NCI-H2171 (cell line): Measurements from ENCODE around the gene CLDN20.

Experiments
- DNase-seq: peaks from one replicate; lab custom pipeline; 2025; lab: John Stamatoyannopoulos, UW

CLDN20 gene

GRCh38 chr6:155313602-155314091 is 49.8 kb downstream of the CLDN20 start:
- peak; percentile 43 for DNase-seq

GRCh38 chr6:155314092-155314772 is 50.4 kb downstream of the CLDN20 start, which contains the start of gene TFB1M:
TFB1M (minus strand) TSS chr6:155314484; CDS start chr6:155314428, 56 bp downstream.
- DNase-seq = peak; percentile 98

- peak; percentile 78 for DNase-seq
Measured at GRCh38 chr6:155314773-155315515, 51.1 kb downstream of the CLDN20 start.

GRCh38 chr6:155315516-155315871 is 51.7 kb downstream of the CLDN20 start:
- no peak for DNase-seq

GRCh38 chr6:155316419-155316818 is 52.6 kb downstream of the CLDN20 start:
- DNase-seq = no peak

GRCh38 chr6:155317186-155317585 is 53.4 kb downstream of the CLDN20 start:
- no peak for DNase-seq

- DNase-seq = no peak
Measured at GRCh38 chr6:155319902-155320301, 56.1 kb downstream of the CLDN20 start.

- no peak for DNase-seq
Measured at GRCh38 chr6:155324172-155324571, 60.4 kb downstream of the CLDN20 start.

- no peak for DNase-seq
Measured at GRCh38 chr6:155324993-155325392, 61.2 kb downstream of the CLDN20 start.

- no peak for DNase-seq
Measured at GRCh38 chr6:155325700-155326516, 62.1 kb downstream of the CLDN20 start.
